Measurements from ENCODE around the gene PGGHG. TPM values are rescaled to one million over a fixed set of nuclear protein-coding genes. Genes with fewer than 3 reads are reported as not detected.

Gene PGGHG
- total and polyA plus RNA-seq, 8 donors, result 8.9 to 4,700 (median 357) TPM

DNA sequence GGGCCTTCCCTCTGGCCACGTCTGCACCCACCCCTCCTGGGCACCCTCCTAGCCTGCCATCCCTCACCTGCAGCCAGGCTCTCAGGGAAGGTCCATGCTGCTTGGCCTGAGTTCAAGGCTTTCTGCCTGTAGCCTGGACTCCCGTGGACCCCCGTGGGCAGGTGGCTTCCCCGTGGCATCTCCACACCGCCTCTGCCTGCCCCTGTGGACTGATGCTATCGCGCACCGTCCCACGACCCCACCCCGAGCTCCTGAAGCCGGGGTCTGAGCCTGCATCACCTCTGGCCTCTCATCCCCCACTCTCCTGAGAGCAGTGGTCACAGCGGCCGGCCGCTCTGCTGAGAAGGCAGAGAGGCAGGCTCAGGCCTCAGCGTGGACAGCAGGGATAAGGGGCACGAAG lies 5.9 kb downstream of the PGGHG start:
- FAIRE-seq (no peak), DNase-seq (peak in 4 of 6 donors; percentile 15 to 68 (median 50)), ATAC-seq (no peak)
- Histone ChIP-seq H3K36me3 (peaks cover 0 to 37% (median 0%) of the 10 kb centered on the region in 3 donors), H3K4me3 (no peak overlapping the region), H3K4me1 (peaks cover 0 to 6% (median 0%) of the 10 kb centered on the region in 3 donors), H3K27me3 (no peaks in the 10 kb centered on the region), H3K9me3 (no peaks in the 10 kb centered on the region), H3K27ac (no peak overlapping the region)
- WGBS, 2 donors, result 81 to 84% methylated on average over 16 of the region's 16 CpGs
- TF ChIP-seq, protein P1, sequence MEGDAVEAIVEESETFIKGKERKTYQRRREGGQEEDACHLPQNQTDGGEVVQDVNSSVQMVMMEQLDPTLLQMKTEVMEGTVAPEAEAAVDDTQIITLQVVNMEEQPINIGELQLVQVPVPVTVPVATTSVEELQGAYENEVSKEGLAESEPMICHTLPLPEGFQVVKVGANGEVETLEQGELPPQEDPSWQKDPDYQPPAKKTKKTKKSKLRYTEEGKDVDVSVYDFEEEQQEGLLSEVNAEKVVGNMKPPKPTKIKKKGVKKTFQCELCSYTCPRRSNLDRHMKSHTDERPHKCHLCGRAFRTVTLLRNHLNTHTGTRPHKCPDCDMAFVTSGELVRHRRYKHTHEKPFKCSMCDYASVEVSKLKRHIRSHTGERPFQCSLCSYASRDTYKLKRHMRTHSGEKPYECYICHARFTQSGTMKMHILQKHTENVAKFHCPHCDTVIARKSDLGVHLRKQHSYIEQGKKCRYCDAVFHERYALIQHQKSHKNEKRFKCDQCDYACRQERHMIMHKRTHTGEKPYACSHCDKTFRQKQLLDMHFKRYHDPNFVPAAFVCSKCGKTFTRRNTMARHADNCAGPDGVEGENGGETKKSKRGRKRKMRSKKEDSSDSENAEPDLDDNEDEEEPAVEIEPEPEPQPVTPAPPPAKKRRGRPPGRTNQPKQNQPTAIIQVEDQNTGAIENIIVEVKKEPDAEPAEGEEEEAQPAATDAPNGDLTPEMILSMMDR (IDR thresholded peaks at IDR 0.05), result no peak
- intact Hi-C loops (cut with DNase I), result no loop called here

- Histone ChIP-seq H3K27me3 (no peaks in the 10 kb centered on the region), H3K4me1 (peaks cover 0 to 6% (median 0%) of the 10 kb centered on the region in 3 donors), H3K36me3 (peaks cover 0 to 37% (median 0%) of the 10 kb centered on the region in 3 donors), H3K27ac (no peak overlapping the region), H3K4me3 (no peak overlapping the region), H3K9me3 (no peaks in the 10 kb centered on the region)
- ATAC-seq (no peak), DNase-seq (peak in 4 of 6 donors; percentile 11 to 64 (median 50)), FAIRE-seq (no peak)
- TF ChIP-seq, protein P1 (IDR thresholded peaks at IDR 0.05), result no peak
- intact Hi-C loops (cut with DNase I), result no loop called here
- WGBS, 2 donors, result 80 to 81% methylated on average over 26 of the region's 26 CpGs
These were observed 6.6 kb downstream of the PGGHG start for GRCh38 chr11:295351-296170.

GRCh38 chr11:296171-297050 lies 7.5 kb downstream of the PGGHG start:
- Histone ChIP-seq H3K9me3 (no peaks in the 10 kb centered on the region), H3K27me3 (no peaks in the 10 kb centered on the region), H3K4me1 (peaks cover 0 to 6% (median 0%) of the 10 kb centered on the region in 3 donors), H3K27ac (no peak overlapping the region), H3K36me3 (peaks cover 0 to 37% (median 0%) of the 10 kb centered on the region in 3 donors), H3K4me3 (no peak overlapping the region)
- DNase-seq (peak in 2 of 6 donors; percentile 54 to 77), FAIRE-seq (no peak), ATAC-seq (peak in 1 of 4 donors; percentile 0)
- TF ChIP-seq, protein P1 (IDR thresholded peaks at IDR 0.05), result no peak
- intact Hi-C loops (cut with DNase I), result no loop called here
- WGBS, 2 donors, result 63 to 75% methylated on average over 35 of the region's 35 CpGs

GRCh38 chr11:297051-297585 lies 8.2 kb downstream of the PGGHG start:
- DNase-seq (peak in 4 of 6 donors; percentile 49 to 73 (median 64)), ATAC-seq (peak; percentile 2 to 12 (median 4))
- WGBS, 2 donors, result 39 to 47% methylated on average over 11 to 13 of the region's 13 CpGs

More at GRCh38 chr11:297051-297585, 8.2 kb downstream of the PGGHG start:
- Histone ChIP-seq H3K9me3 (no peaks in the 10 kb centered on the region), H3K4me3 (no peak overlapping the region), H3K27me3 (no peaks in the 10 kb centered on the region), H3K36me3 (peaks cover 0 to 34% (median 0%) of the 10 kb centered on the region in 3 donors), H3K27ac (no peak overlapping the region), H3K4me1 (peaks cover 0 to 2% (median 0%) of the 10 kb centered on the region in 3 donors)
- intact Hi-C loops (cut with DNase I), result no loop called here
- TF ChIP-seq, protein P1 (IDR thresholded peaks at IDR 0.05), result no peak
- FAIRE-seq, result no peak
